ENCODE measurements around the gene CNTNAP1.

CNTNAP1 gene

DNA sequence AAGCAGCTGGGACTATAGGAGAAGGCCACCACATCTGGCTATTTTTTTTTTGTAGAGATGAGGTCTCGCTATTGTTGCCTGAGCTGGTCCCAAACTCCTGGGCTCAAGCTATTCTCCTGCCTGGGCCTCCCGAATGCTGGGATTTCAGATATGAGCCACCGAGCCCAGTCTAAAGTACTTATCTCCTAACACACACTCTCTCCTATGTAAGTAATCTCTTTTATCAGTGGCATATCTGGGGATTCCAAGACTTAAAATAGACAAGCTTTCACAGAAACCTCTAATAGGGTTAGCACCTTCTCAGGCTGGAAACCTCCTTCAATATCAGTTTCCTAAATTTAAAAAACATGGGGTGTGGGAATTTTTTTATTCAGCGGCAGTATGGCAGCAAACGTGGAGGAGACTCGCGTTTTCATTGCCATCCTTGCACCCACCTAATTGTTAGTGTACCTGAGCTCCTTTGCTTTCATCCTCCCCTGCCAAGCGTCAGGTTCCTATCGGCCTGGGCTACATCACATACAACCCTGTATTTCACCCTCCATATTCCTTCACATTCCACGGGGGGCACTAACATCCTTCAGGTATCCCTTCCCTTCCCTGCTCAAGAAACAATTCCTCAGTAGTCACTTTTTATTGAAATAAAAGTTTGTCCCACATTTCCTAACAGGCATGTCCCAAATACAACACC, 61.4 kb downstream of the CNTNAP1 start:
- FAIRE-seq: no peak

DNA sequence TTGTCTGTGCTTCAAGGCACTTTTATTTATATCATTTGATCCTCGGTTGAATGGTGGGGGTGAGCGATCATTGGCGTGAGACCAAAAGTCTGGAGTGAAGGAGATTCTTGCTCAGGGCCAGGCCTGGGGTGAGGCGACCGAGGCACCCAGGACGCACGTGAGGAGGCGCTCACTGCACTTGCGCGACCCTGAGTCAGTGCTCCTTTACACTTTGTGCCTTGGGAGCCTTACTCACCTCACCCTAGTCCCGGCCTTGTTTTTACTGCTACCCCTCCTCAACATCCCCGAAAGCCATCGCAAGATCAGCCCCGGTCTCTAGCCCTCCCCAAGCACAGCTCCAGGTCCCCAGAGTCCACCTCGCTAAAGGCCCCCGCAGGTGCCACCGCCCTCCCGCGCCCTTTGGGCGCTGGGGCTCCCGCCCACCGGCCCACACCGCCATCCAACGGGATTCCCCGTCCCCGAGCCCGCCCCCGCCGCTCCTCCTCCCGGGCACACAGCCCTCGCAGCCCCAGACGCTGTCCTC, 62.0 kb downstream of the CNTNAP1 start:
- no peak for FAIRE-seq

DNA sequence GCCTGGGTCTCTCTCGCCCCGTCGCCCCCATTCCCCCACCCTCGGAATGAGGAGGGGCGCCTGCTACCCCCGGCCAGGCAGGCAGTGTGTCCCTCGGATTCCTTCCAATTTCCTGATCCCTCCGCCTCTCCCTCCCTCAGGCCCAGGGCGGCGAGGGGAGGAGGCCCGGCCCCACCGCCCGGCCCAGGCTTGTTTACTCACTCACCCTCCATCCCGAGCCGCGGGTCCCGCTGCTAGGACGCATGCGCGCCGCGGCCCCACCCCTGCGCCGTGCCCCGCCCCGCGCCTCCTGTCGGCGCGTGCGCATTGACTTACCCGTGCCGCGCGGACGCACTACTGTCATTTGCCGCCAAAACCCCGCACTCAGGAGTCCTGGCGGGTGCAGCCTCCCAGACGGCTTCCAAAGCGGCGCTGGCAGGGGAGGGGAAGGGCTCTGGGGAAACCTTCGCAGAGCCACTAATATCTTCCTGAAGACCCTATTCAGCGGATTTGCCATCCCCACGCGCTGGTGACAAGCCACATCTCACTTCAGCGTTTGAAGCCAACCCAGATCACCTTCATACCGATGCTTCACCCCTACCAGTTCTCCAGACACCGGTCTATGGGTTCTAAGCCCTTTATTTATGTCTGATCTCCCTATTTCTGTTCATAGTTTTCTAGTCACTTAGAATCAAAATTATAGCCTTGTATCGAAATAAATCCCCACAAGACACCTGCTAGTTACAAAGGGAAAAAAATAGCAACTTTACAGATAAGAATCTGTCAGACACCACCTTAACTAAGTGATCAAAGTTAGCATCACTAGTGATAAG, 62.7 kb downstream of the CNTNAP1 start, which contains the start of gene EZH1:
Gene EZH1, minus strand, starts transcription at position 235 of the 812 bp plus-strand sequence. CDS start 16,099 bp downstream, outside the sequence.
- no peak for FAIRE-seq

DNA sequence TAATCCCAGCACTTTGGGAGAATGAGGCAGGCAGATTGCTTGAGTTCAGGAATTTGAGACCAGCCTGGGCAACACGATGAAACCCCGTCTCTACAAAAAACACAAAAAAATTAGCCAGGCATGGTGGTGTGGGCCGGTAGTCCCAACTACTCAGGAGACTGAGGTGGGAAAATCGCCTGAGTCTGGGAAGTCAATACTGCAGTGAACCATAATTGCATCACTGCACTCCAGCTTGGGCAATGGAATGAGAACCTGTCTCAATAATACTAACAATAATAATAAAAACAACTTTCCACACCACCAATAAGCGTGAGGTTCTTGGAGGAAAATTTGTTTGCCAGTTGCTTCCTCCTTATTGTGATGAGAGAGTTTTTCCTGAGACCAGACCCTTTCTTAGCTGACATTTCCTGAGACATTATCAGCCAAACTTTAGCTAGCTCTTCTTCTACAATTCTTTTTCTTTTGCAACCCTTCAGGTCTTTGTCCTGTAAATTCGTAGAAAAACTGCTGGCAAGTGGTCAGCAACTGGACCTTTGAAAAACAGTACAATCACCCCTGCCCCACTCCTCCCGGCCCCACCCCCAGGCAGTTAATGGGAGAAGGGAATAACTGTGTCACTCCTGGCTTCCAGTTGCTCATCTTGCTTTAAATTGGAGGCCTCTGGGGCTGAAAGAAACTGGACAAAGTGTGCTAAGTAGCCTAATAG, 66.0 kb downstream of the CNTNAP1 start:
- FAIRE-seq: no peak

DNA sequence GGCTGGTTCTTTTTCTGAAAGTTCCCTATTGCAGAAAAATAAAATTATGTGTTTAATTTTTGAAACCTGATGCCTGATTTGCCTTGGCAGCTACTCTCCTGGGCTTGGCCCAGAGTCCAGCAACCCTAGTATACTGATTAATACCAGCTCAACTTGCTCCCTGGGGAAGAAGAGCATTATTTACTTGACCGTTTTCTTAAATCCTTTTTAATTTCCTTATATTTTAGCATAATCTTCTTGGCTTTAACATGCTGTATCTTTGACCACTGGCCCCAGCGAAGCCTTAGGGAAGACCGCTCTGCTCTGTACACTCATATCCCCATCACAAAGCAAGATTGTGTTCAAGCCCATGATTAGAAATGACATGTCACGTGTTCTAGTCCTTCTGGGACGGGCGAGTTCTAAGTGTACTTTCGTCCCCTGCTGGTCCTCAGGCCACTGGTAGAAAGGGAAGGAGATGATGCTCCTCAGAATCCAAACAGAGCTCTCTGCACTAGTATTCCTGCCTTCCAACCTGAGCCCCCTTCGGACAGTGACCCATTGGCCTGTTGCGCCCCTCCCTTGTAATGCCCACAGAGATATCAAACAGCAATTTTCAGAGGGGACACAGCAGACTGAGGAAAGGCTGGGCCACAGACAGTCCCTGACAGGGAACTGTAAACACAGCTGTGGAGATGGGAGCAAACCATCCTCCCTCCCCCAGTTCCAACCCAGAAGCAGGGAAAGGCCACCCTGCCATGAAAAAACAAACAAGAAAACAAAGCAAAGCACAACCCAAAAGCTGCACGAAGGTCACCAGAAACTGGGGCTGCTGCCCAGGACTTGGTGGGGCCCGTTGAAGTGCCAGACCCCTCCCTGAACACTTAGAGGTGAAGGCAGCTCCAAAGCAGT, 66.8 kb downstream of the CNTNAP1 start:
- FAIRE-seq: no peak

All from A204.1 (cell line).